ENCODE measurements around the gene ARHGAP21. TPM values are rescaled to one million over a fixed set of nuclear protein-coding genes. Genes with fewer than 3 reads are reported as not detected.
"Not testable (repeated sequence)": the region's sequence is repeated elsewhere in the genome, so short reads cannot be mapped to it uniquely, and the experiment has no call there.

The ARHGAP21 gene
- total RNA-seq, 2 experiments from 2014 or later: 19.7 to 25.9 TPM

DNA sequence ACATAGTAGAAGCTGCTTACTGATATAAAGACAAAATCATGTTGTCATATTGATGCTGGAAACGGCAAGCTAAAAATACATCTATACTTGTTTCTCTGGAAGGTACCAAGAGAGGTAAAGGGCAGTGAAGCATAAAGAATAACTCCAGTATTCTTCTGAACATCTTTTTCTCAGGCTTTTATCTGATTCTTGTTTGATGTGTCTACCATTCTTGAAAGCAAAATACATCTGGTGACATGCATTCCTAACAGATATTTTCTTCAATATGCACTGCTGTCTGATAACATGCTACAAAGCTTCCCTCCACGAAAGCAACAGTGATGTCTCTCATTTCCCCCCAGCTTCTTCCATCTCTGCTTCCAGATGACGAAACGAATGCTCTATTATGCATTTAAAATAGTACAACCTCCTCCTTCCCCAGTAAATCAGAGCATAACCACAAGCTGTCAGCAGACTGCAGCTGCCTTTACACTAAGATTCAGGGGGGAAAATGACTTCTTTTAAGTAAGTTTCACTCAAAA is 100.8 kb downstream of the ARHGAP21 start:
- DNase-seq: no peak
- peak overlapping the region; percentile 11 for H3K4me3 Mint-ChIP-seq
- no peak for ATAC-seq
- peaks cover 54% of the 10 kb centered on the region for H3K4me1 Mint-ChIP-seq
- CTCF ChIA-PET: interaction anchor here (0.6 to 1.9 kb wide), 8 partner anchors 8 to 1446 kb away, joined by 3 to 6 read pairs (median 3); no protein-coding TSS in a partner anchor
- no peaks in the 10 kb centered on the region for H3K9me3 Mint-ChIP-seq (ENCODE audit: low read depth)
- POLR2A ChIA-PET: interaction anchor here (0.6 kb wide), 1 partner anchor 44 kb away, joined by 9 read pairs; no protein-coding TSS in a partner anchor
- H3K36me3 Mint-ChIP-seq (ENCODE audit: low read depth): no peaks in the 10 kb centered on the region
- H3K27ac Mint-ChIP-seq: peak overlapping the region; percentile 43
- intact Hi-C loops (cut with DNase I, micrococcal nuclease): no loop called here
- no peaks in the 10 kb centered on the region for H3K27me3 Mint-ChIP-seq

- ATAC-seq: peak; percentile 16
- POLR2A ChIA-PET; H3K27me3 Mint-ChIP-seq; H3K4me3 Mint-ChIP-seq; H3K36me3 Mint-ChIP-seq (ENCODE audit: low read depth); CTCF ChIA-PET; intact Hi-C loops (cut with DNase I, micrococcal nuclease); H3K9me3 Mint-ChIP-seq (ENCODE audit: low read depth); DNase-seq: not testable (repeated sequence)
- peaks cover 61% of the 10 kb centered on the region for H3K4me1 Mint-ChIP-seq
- H3K27ac Mint-ChIP-seq: peak overlapping the region; percentile 22
Observed at GRCh38 chr10:24621035-24621795, 102.5 kb downstream of the ARHGAP21 start.

DNA sequence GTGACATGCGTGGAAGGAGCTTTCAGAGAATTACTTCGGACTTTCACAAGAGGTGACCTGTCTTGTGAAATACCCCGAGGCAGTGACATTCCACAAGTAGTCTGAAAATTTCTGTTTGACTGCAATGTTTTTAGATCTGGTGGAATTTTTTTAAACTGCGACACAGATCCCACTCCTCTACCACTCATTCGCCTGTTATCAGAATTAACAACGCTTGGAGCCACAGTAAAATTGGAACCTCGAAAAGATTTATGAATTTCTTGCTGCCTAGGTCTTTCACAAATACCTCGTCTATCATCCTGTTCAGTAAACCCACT is 103.7 kb downstream of the ARHGAP21 start:
- ATAC-seq; DNase-seq; H3K27me3 Mint-ChIP-seq; H3K9me3 Mint-ChIP-seq (ENCODE audit: low read depth); POLR2A ChIA-PET; H3K4me3 Mint-ChIP-seq; H3K36me3 Mint-ChIP-seq (ENCODE audit: low read depth): not testable (repeated sequence)
- H3K4me1 Mint-ChIP-seq: peaks cover 56% of the 10 kb centered on the region
- H3K27ac Mint-ChIP-seq: peak overlapping the region; percentile 51
- intact Hi-C loops (cut with DNase I, micrococcal nuclease): loop anchor here (5.0 kb wide), 2 partner anchors 102 to 462 kb away; partner anchors contain the start of gene ARHGAP21 (in 1 of the 2)
- CTCF ChIA-PET: interaction anchor here (1.3 kb wide), 1 partner anchor 310 kb away, joined by 3 read pairs; no protein-coding TSS in a partner anchor

DNA sequence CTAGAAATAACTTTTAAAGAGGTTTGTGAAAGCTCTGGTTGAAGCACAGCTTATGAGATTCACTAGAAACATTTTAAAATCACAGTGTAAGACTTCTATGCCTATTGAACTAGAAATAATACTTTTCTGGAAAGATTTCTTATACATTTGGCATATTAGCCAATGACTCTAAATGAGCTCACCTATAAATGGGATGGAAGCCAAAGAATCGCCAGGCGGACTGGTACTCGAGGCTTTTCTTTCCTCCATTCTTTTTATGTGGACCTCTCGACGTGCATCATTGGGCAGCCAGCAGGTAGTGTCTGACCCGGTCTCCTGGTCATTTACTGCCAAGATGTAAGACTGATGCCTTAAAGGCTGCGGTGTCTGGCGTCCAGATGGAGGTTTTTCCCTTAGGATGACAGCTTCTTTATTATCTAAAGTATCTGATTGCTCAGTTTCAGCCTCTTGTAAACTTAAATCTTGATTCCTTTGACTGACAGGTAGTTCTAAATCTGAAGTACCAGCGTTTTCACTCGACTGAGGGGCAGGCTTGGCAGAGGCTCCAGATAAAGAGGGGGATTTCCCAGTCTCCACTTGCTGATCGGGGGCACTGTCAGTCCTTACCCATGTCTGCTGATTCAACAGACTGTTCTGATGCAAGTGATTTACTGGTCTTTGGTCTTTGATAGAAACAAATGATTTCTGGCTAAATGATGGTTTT is 104.2 kb downstream of the ARHGAP21 start:
- H3K36me3 Mint-ChIP-seq (ENCODE audit: low read depth); H3K9me3 Mint-ChIP-seq (ENCODE audit: low read depth); POLR2A ChIA-PET; H3K4me3 Mint-ChIP-seq; DNase-seq; H3K27me3 Mint-ChIP-seq; ATAC-seq: not testable (repeated sequence)
- CTCF ChIA-PET: interaction anchor here (1.3 kb wide), 1 partner anchor 310 kb away, joined by 3 read pairs; no protein-coding TSS in a partner anchor
- Mint-ChIP-seq H3K27ac (peak overlapping the region; percentile 31), H3K4me1 (peaks cover 55% of the 10 kb centered on the region)
- intact Hi-C loops (cut with DNase I, micrococcal nuclease): loop anchor here (5.0 kb wide), 2 partner anchors 103 to 463 kb away; partner anchors contain the start of gene ARHGAP21 (in 1 of the 2)

GRCh38 chr10:24618401-24618800 is 105.3 kb downstream of the ARHGAP21 start:
- POLR2A ChIA-PET: no interaction called here
- CTCF ChIA-PET: interaction anchor here (0.7 to 4.2 kb wide), 14 partner anchors 10 to 467 kb away, joined by 3 to 26 read pairs (median 4); no protein-coding TSS in a partner anchor
- H3K27ac Mint-ChIP-seq: peak overlapping the region; percentile 68
- peaks cover 1% of the 10 kb centered on the region for H3K36me3 Mint-ChIP-seq (ENCODE audit: low read depth)
- DNase-seq (no peak), ATAC-seq (peak; percentile 57)
- H3K4me3 Mint-ChIP-seq: peak overlapping the region; percentile 57
- intact Hi-C loops (cut with DNase I, micrococcal nuclease): loop anchor here (5.0 kb wide), 2 partner anchors 104 to 464 kb away; partner anchors contain the start of gene ARHGAP21 (in 1 of the 2)
- H3K4me1 Mint-ChIP-seq: peaks cover 47% of the 10 kb centered on the region
- no peaks in the 10 kb centered on the region for H3K9me3 Mint-ChIP-seq (ENCODE audit: low read depth)
- no peaks in the 10 kb centered on the region for H3K27me3 Mint-ChIP-seq

GRCh38 chr10:24617771-24618396 is 105.8 kb downstream of the ARHGAP21 start:
- ChIA-PET POLR2A (no interaction called here), CTCF (interaction anchor here (0.6 to 4.2 kb wide), 28 partner anchors 10 to 1770 kb away, joined by 3 to 26 read pairs (median 3); partner anchors contain the start of genes ENKUR and THNSL1)
- ATAC-seq: peak; percentile 45
- peak; percentile 72 for DNase-seq
- Mint-ChIP-seq H3K9me3 (ENCODE audit: low read depth) (no peaks in the 10 kb centered on the region), H3K27me3 (no peaks in the 10 kb centered on the region), H3K27ac (peak overlapping the region; percentile 68), H3K4me1 (peaks cover 43% of the 10 kb centered on the region), H3K4me3 (peak overlapping the region; percentile 57), H3K36me3 (ENCODE audit: low read depth) (peaks cover 1% of the 10 kb centered on the region)
- intact Hi-C loops (cut with DNase I, micrococcal nuclease): loop anchor here (1.0 to 5.0 kb wide), 3 partner anchors 104 to 464 kb away; partner anchors contain the start of gene ARHGAP21 (in 1 of the 2)

DNA sequence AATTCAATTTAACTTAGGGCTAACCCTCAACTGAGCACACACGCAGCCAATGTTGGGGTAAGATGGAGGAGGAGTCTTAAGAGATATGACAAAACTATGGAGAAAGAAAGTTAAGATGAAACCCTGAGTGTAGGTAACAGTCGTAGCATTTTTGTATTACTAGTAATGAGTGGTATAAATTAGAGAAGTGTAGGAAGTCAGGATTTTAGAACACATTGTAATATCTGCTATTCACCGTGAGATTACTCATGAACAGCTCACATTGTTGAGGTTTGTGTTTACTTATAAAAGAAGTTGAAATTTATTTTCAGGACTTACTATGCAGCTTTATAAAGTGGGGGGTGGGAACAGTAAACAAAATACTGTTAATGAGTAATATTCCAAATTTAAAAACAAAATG is 107.2 kb downstream of the ARHGAP21 start:
- Mint-ChIP-seq H3K27me3 (no peaks in the 10 kb centered on the region), H3K4me1 (peaks cover 38% of the 10 kb centered on the region), H3K4me3 (no peak overlapping the region), H3K27ac (peak overlapping the region; percentile 5), H3K9me3 (ENCODE audit: low read depth) (no peaks in the 10 kb centered on the region), H3K36me3 (ENCODE audit: low read depth) (peaks cover 1% of the 10 kb centered on the region)
- DNase-seq (no peak), ATAC-seq (no peak)
- ChIA-PET POLR2A (no interaction called here), CTCF (interaction anchor here (0.7 to 4.2 kb wide), 3 partner anchors 19 to 370 kb away, joined by 4 to 26 read pairs (median 4); no protein-coding TSS in a partner anchor)
- intact Hi-C loops (cut with DNase I, micrococcal nuclease): loop anchor here (5.0 kb wide), 2 partner anchors 106 to 466 kb away; partner anchors contain the start of gene ARHGAP21 (in 1 of the 2)

GRCh38 chr10:24606021-24606420 is 117.7 kb downstream of the ARHGAP21 start:
- no peaks in the 10 kb centered on the region for H3K27me3 Mint-ChIP-seq
- peaks cover 2% of the 10 kb centered on the region for H3K9me3 Mint-ChIP-seq (ENCODE audit: low read depth)
- ATAC-seq (no peak), DNase-seq (no peak)
- ChIA-PET CTCF (interaction anchor here (3.9 kb wide), 1 partner anchor 12 kb away, joined by 19 read pairs; no protein-coding TSS in a partner anchor), POLR2A (no interaction called here)
- H3K4me1 Mint-ChIP-seq: peaks cover 26% of the 10 kb centered on the region
- H3K27ac Mint-ChIP-seq: no peak overlapping the region
- no peak overlapping the region for H3K4me3 Mint-ChIP-seq
- intact Hi-C loops (cut with DNase I, micrococcal nuclease): no loop called here
- H3K36me3 Mint-ChIP-seq (ENCODE audit: low read depth): peaks cover 25% of the 10 kb centered on the region

- intact Hi-C loops (cut with DNase I, micrococcal nuclease): no loop called here
- H3K27ac Mint-ChIP-seq: no peak overlapping the region
- H3K4me3 Mint-ChIP-seq: no peak overlapping the region
- ATAC-seq: no peak
- POLR2A ChIA-PET: no interaction called here
- DNase-seq: no peak
- H3K4me1 Mint-ChIP-seq: peaks cover 26% of the 10 kb centered on the region
- H3K9me3 Mint-ChIP-seq (ENCODE audit: low read depth): peaks cover 2% of the 10 kb centered on the region
- H3K36me3 Mint-ChIP-seq (ENCODE audit: low read depth): peaks cover 28% of the 10 kb centered on the region
- CTCF ChIA-PET: interaction anchor here (1.8 kb wide), 1 partner anchor 13 kb away, joined by 6 read pairs; no protein-coding TSS in a partner anchor
- no peaks in the 10 kb centered on the region for H3K27me3 Mint-ChIP-seq
Observed at GRCh38 chr10:24605141-24605540, 118.5 kb downstream of the ARHGAP21 start.

GRCh38 chr10:24603333-24603732 is 120.4 kb downstream of the ARHGAP21 start:
- POLR2A ChIA-PET: no interaction called here
- Mint-ChIP-seq H3K27me3 (no peaks in the 10 kb centered on the region), H3K36me3 (ENCODE audit: low read depth) (peaks cover 35% of the 10 kb centered on the region), H3K9me3 (ENCODE audit: low read depth) (peaks cover 2% of the 10 kb centered on the region), H3K4me1 (peaks cover 26% of the 10 kb centered on the region), H3K27ac (peak overlapping the region; percentile 91), H3K4me3 (peak overlapping the region; percentile 25)
- ATAC-seq: peak; percentile 97
- intact Hi-C loops (cut with DNase I, micrococcal nuclease): loop anchor here in 1 of 2 experiments (5.0 kb wide), 1 partner anchor 391 kb away; no protein-coding TSS in a partner anchor
- CTCF ChIA-PET: interaction anchor here (1.0 to 1.2 kb wide), 2 partner anchors 9 to 19 kb away, joined by 3 read pairs; no protein-coding TSS in a partner anchor
- peak; percentile 47 for DNase-seq

Data from activated CD4-positive, alpha-beta T cell treated with anti-CD3 and anti-CD28 coated beads for 36 hours (primary cell).